DMS153 (cell line): Measurements from ENCODE around the gene LRRC25.
A peak's percentile ranks its signal among the peaks of the same experiment; 100 is the strongest.
"Not testable (repeated sequence)": the region's sequence is repeated elsewhere in the genome, so short reads cannot be mapped to it uniquely, and the experiment has no call there.

Experiments used
- DNase-seq: peaks from one replicate; lab custom pipeline; 2025; lab: John Stamatoyannopoulos, UW

The LRRC25 gene

DNA sequence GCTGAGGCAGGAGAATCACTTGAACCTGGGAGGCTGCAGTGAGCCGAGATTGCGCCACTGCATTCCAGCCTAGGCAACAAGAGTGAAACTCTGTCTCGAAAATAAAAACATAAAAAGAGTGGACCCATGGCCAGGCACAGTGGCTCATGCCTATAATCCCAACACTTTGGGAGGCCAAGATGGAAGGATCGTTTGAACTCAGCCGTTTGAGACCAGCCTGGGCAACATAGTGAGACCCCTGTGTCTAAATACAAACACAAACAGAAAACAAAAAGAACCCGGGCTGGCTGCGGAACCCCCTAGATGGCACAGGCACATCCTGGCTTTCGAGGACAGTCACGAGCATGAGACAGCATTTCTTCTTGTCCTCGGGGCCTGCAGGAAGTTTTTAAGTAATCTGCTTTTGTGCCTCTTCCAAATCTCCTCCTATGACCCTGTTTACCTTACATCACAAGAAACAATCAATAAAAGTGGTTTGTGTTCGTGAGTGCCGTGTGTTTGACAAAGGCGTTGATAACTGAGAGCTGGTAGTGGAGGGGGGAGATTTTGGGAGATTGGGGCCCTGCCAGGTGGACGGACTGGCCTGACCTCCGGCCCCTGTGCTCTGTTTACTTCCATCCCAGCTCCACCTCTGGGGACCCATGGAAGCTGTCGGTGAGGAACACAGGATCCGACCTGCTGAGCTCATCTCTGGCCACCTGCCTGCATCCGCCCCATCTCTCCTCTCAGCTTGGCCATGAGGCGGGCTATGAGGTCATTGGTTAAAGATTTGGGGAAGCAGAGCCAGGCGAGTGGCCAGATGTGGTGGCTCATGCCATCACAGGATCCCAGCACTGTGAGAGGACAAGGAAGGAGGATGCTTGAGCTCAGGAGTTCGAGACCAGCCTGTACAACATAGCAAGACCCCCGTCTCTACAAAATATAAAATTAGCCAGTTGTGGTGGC lies 17.3 kb downstream of the LRRC25 start:
- DNase-seq: peak; percentile 98

DNA sequence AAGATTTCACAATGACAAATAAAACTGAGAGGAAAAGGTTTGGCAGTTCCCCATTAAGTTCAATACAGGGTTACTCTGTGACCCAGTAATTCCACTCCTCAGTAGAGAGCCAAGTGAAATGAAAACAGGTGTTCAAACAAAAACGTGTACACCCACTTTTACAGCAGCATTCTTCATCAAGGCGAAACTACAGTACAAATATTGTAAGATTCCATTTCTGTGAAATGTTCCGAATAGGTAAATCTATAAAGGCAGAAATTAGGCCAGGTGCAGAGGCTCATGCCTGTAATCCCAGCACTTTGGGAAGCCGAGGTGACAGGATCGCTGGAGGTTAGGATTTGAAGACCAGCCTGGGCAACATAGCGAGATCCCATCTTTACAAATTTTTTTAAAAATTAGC lies 20.4 kb downstream of the LRRC25 start:
- peak; percentile 82 for DNase-seq

DNA sequence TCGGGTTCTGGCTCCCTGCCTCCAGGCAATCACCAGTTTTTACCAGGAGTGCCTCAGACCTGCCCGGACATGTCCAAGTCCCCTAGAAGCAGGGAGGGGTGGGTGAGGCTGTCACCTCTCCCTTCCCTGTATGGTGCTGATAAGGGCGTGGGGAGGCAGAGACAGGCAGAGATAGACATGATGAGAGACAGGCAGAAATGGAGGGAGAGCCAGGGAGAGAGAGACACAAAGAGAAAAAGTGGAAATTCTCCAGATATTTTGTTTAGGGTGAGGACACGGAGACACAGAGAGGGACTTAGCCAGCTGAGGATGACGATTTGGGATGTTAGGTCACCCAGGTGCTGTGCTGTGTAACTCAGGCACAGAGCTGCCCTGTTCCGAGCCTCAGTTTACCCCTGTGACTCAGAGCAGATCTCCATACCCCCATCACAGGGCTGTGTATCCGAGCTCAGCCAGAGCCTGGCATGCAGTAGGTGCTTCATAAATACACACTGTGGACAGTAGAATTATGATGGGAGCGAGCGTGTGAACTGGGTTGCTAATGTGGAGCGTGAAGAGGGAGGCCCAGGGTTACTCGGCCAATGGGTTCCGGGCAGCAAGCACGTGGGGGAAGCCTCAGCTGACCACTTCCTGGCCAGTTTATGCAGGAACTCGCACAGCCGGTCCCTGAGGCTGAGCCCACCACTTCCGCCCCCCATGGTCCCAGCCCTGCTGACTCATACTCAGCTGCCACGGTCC lies 23.4 kb downstream of the LRRC25 start:
- DNase-seq: peak; percentile 80

DNA sequence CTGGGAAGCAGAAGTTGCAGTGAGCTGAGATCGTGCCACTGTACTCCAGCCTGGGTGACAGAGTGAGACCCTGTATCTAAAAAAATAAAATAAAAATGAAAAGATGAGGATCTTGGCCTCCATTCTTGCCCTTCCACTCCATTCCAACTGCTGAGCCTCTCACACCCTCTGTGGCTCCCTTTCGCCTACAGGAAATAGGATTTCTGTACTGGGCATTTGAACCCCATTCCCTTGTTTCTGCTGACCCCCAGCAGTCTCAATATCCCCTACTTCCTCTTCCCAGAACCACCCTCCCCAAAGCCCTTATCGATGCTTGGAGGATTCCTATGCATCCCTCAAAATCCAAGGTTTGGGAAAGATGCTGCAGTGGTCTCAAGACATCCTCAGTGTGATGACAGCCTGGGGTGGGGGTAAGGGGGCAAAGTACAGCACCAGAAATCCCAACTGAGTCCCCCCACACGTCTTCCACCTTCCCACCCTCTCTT lies 24.0 kb downstream of the LRRC25 start:
- DNase-seq: no peak

DNA sequence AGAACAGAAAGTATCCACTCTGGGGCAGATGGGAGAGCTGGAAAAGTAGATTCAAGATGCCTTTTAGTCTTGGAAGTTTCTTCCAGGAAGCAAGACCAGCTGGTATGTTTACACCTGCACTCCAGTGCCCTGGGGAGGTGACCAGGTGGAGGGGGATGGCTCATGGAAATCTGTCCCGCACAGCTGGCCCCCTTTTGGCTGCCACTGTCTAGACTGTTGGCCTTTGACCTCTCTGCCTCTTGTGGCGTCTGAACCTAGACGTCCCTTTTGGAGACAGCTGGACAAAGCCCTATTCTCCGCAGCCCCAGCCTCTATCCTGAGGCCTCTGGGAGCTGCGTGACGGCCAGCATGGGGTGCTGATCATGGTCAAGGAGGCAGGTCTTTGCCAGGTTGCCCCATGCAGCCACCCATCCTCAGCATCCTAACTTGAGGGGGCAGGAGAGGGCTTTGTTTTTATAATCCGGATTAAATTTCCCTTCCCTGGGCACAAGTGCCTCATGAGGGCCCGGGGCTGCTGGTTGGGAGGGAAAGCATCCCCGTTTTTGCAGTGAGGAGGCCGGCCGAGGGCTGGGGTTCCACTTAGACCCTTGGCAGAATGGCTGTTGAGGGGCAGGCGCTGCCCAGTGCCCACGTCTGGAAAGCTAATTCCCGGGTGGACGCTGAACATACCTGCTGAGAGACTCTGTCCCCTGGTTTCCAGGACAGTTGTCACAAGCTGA lies 28.8 kb downstream of the LRRC25 start:
- no peak for DNase-seq

DNA sequence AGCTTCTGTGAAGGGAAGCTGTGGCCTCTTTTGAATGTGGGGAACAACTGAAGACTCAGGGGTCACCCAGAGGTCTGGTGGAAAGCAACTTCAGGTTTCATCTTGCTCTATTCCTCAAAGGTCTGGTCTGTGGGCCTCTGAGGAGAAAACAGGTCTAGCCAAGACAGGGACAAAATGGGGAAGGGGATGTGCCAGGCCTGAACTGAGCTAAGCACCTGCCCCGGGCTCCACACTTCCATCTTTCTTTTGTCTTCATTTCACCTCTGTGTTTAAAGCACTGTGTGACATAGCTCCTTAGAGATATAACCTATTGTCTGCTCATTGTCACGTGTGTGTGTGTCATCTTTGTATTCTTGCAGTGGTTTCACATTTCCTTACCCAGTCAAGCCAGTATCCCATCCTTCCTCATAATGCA lies 31.4 kb downstream of the LRRC25 start:
- DNase-seq: no peak

DNA sequence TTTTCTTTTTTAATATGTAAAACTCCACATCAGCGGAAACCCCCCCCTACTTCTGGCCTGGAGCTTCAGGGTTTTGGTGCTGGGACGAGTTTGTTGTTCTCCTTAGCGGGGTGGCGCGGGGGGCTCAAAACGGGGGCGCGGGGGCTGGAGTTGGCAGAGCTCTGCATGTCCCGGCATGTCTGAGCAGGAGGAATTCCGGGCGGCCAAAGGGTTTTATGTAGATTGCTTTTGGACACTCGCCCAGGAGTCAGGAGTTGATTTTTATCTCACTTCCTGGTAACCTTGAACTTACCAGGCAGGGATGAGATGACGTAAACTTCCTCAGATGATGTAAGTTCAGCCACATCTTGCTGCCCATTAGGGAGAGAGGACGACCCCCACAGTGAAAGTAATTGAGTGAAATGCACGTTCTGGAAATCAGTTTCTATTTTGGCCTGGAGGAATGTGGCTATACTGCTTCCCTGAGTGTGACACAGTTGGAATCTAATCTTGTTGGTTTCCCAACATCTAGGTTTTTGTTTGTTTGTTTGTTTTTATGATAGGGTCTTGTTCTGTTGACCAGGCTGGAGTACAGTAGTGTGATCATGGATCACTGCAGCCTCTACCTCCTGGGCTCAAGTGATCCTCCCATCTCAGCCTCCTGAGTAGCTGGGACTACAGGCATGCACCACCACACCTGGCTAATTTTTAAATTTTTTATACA lies 32.4 kb downstream of the LRRC25 start:
- peak; percentile 94 for DNase-seq

DNA sequence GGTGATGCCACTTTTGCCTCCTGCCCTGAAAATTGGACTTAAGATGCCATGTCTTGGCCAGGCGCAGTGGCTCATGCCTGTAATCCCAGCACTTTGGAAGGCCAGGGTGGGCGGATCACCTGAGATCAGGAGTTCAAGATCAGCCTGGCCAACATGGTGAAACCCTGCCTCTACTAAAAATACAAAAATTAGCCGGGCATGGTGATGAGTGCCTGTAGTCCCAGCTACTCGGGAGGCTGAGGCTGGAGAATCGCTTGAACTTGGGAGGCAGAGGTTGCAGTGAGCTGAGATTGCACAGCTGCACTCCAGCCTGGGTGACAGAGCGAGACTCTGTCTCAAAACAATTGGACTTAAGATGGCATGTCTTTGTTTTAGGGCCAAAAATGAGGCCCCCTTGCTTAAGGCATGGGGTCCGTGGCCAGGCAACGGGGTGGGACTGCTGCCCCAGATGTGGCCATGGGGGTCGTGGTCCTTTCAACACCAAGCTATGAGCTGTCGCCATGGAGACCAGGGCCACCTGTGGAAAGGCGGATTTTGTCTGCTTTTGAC lies 33.1 kb downstream of the LRRC25 start:
- not testable (repeated sequence) for DNase-seq

DNA sequence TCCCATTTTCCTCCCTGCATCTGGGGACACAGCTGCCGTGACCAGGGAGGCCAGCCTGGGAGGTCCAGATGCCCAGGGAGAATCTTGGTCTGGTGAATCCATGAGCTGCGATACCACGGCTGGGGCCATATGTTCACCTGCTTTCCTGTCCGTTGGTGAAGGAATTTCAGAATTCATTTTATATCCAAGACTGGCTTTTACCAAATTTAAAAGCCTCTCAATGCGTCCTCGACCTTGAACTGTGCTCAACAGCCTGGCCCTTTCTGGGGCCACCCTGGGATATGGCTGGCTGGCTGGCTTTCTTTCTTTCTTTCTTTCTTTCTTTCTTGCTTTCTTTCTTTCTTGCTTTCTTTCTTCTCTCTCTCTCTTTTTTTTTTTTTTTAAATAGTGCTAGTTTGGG lies 33.6 kb downstream of the LRRC25 start:
- DNase-seq: no peak

DNA sequence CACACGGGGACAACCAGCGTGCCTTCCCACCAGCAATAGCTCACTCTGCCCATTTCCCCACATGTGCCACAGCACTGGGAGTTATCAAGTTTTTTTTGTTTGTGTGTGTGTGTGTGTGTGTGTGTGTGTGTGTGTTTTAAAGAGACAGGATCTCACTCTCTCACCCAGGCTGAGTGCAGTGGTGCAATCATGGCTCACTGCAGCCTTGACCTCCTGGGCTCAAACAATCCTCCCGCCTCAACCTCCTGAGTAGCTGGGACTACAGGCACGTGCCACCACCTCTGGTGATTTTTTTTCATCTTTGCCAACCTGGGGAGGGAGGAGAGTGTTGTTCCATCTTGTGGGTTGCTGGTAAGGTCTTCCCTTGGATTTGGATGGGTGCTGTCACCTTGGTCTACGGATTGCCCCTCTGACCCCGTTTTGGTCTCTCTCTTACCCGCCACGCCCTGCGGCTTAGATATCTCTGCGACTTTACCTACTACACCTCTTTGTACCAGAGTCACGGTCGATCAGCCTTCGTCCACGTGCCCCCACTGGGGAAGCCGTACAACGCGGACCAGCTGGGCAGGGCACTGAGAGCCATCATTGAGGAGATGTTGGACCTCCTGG lies 34.4 kb downstream of the LRRC25 start:
- DNase-seq: no peak

DNA sequence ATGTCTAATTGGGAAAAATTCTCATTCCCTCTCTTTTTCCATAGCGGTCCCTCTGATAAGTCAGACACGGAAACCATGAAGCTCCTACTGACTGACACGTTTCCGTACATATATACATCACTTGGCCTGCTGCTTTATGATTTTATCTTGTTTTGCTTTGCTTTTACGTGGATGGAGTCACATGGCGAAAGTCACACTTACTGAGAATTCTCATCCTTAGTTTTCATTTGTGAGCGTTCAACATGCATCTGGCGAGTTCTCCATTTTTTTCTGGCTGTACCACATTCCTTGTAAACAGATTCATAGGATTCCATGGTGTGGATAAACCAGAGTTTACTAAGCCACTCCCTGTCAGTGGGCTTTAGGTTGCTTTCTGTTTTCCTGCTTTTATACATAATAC lies 35.8 kb downstream of the LRRC25 start:
- DNase-seq: no peak

DNA sequence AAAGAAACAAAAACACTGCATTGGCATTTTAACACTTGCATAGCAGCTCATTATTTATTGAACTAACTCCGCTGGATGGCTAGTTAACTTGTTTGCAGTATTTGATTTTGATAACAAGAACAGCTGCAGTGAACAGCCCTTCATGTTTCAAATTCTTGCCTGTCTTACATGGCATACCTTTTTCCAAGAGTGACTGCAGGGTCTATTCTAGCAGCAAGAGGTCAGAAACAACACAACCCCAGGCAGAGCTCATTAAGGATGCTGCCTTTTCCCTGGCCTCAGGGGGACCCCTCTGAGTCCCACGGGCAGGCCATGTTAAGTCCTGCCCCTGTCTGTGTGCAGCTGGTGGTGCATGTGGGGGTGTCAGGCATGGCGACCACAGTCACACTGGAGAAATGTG lies 40.4 kb downstream of the LRRC25 start:
- DNase-seq: no peak

DNA sequence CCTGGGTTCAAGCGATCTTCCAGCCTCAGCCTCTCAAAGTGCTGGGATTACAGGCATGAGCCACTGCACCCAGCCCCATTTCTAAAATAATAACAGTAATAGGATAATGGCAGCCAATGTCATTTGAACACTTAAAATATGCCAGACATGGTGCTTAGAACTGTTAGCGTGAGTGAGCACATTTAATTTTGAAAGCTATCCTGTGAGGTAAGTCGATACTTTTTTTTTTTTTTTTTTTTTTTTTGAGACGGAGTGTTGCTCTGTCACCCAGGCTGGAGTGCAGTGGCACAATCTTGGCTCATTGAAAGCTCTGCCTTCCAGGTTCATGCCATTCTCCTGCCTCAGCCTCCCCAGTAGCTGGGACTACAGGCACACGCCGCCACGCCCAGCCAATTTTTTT lies 42.7 kb downstream of the LRRC25 start:
- not testable (repeated sequence) for DNase-seq

DNA sequence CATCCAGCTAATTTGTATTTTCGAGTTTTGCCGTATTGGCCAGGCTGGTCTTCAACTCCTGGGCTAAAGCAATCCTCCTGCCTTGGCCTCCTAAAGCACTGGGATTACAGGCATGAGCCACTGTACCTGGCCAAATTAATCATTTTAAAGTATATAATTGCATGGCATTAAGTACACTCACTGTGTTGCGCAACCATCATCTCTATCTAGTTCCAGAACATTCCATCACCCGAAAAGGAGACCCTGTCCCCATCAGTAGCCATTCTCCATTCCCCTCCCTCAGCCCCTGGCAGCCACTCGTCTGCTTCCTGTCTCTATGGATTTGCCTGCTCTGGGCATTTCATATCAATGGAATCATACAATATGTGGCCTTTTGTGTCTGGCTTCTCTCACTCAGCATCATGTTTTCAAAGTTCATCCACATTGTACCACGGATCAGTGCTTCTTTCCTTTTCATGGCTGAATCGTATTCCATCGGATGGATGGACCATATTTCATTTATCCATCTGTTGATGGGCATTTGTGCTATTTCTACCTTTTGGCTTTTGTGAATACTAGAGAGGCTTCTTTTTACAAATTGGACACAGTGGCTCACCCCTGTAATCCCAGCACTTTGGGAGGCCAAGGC lies 43.9 kb downstream of the LRRC25 start:
- DNase-seq: no peak

DNA sequence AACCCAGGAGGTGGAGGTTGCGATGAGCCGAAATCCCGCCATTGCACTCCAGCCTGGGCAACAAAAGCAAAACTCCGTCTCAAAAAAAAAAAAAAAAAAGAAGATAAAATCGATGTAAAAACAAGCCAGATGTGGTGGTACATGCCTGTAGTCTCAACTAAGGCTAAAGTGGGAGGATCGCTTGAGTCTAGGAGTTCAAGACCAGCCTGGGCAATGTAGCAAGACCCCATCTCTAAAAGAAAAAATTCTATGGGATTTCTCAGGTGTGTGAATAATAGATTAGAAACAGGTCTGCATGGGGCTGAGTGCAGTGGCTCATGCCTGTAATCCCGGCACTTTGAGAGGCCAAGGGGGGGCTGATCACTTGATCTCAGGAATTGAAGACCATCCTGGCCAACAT lies 45.9 kb downstream of the LRRC25 start:
- no peak for DNase-seq

DNA sequence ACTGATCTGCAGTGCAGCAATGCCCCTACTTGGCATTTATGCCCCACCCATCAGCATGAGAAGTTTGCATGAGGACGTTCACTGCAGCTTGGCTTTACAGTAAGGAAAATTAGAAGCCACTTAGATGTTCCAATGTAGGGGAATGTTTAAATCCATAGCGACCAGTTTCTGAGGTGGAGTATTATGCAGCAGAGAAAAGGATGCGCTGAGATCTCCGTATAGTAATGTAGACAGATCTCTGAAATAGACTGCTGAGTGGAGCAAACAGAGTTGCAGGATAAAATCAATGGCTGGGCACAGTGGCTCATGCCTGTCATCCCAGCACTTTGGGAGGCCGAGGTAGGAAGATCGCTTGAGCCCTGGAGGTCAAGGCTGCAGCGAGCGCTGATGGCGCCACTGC lies 46.9 kb downstream of the LRRC25 start:
- DNase-seq: no peak

DNA sequence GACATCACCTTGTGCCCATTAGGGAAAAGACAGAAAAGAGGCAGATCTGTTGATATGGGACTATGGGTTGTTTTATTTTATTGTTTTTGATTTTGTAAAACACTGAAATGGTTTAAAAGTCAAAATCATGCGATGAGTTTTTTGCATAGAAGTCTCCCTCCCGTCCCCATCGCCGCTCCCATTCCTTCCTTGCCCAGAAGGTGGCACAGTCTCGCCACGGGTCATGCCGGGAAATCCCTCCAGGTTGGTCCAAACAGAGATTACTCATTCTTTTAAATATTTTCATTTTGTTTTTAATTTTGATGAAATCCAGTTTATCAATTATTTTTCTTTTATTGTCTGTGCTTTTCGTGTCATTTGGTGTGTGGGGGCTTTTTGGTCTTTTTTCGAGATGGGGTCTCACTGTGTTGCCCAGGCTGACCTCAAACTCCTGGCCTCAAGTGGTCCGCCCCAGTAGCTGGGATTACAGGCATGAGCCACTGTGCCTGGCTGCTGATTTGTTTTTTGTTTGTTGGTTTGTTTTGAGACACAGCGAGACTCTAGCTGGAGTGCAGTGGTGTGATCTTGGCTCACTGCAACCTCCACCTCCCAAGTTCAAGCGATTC lies 47.8 kb downstream of the LRRC25 start:
- DNase-seq: no peak

DNA sequence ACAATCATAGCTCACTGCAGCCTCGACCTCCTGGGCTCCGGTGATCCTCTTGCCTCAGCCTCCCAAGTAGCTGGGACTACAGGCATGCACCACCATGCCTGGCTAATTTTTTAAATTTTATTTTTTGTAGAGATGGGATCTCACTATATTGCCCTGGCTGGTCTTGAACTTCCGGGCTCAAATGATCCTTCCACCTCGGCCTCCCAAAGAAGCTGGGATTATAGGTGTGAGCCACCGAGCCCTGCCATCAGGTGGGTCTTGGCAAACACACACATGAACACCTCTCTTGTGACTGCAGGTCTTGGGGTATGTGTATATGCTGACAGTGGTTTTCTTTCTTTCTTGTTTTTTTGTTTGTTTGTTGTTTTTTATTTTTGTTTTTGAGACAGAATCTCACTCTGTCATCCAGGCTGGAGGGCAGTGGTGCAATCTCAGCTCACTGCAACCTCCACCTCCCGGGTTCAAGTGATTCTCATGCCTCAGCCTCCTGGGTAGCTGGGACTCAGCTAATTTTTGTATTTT lies 48.5 kb downstream of the LRRC25 start:
- DNase-seq: not testable (repeated sequence)

DNA sequence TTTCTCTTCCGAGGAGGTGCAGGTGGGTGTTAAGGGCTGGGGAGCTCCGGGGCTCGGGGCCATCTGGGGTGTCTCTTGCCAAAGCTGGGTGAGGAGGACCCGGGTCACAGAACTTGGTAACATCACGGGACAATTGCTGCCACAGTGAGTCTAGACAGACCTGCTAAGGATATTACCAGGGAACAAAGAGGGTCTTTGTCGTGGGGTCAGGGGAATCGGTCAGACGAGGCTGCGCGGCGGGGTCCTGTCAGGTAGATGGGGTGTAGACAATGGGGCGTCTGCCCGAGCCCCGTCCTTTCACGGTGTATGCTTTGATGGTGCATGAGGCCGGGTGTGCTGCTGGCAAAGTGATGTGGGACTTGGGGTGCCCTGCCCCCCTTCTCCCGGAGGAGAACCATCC lies 49.3 kb downstream of the LRRC25 start:
- DNase-seq: no peak

DNA sequence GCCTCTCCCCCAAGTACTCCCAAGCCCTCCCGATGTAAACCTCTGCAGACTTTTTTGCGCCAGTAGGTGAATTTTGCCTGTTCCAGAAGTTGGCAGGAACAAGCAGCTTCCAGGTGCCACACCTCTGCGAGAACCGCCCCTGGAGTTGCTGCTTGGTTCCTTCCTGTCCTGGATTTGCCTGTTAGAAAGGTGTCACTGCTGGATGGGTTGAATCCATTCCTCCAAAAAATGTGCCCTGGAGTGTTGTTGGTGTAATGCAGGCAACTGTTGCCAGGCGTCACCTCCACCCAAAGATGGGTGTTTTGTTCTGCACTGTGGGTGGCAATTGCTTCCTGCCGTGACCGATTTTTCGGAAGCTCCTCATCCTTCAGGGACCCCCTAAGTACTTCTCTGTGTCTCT lies 51.3 kb downstream of the LRRC25 start:
- DNase-seq: no peak
